IgD-negative memory B cell (primary cell): ENCODE results near the gene HMX2. TPM values are rescaled to one million over a fixed set of nuclear protein-coding genes. Genes with fewer than 3 reads are reported as not detected.

ENCODE experiments used
- H3K27ac Mint-ChIP-seq, 3 donors: one replicate each; pipeline ENCODE4 v1.8.0; 2020 to 2022; ENCODE audit warnings: mild to moderate bottlenecking in 3 of 3, mixed read lengths in 3 of 3, moderate library complexity in 1 of 3
- H3K27me3 Mint-ChIP-seq: one replicate; pipeline ENCODE4 v1.8.0; 2021; ENCODE audit warnings: mixed read lengths
- H3K36me3 Mint-ChIP-seq: one replicate; pipeline ENCODE4 v1.8.0; 2020; ENCODE audit warnings: mild to moderate bottlenecking, mixed read lengths
- H3K4me1 Mint-ChIP-seq, 3 donors: one replicate each; pipeline ENCODE4 v1.8.0; 2020 to 2022; ENCODE audit warnings: mixed read lengths in 3 of 3, mild to moderate bottlenecking in 1 of 3
- H3K4me3 Mint-ChIP-seq, 4 donors: one replicate each; pipeline ENCODE4 v1.8.0; 2020 to 2022; ENCODE audit warnings: mild to moderate bottlenecking in 4 of 4, mixed read lengths in 4 of 4, moderate library complexity in 3 of 4
- H3K9me3 Mint-ChIP-seq, 3 donors: one replicate each; pipeline ENCODE4 v1.8.0; 2020 to 2021; ENCODE audit warnings: mixed read lengths in 3 of 3, mild to moderate bottlenecking in 1 of 3
- polyA plus RNA-seq: library from polyadenylated mRNA; unstranded; fragments of 300-500 nt; fragmentation: Illumina TruSeq; gene quantifications from one replicate; pipeline ENCODE4 v1.2.3, GENCODE V29; 2021

Gene HMX2
- not detected for polyA plus RNA-seq

- H3K27me3 Mint-ChIP-seq, result peaks cover 69% of the 10 kb centered on the region
- H3K9me3 Mint-ChIP-seq, result peaks cover 0 to 11% (median 1%) of the 10 kb centered on the region in 3 donors
- H3K4me1 Mint-ChIP-seq, result peaks cover 19 to 42% (median 20%) of the 10 kb centered on the region in 3 donors
- peak within 1 kb of the TSS; percentile 91 to 96 (median 94) for H3K27ac Mint-ChIP-seq
- H3K4me3 Mint-ChIP-seq, result peak within 1 kb of the TSS; percentile 63 to 88 (median 78)
- H3K36me3 Mint-ChIP-seq, result peaks cover 2% of the 10 kb centered on the region
These were observed at the start of gene HMX2 for GRCh38 chr10:123147635-123148413. Gene HMX2, plus strand, starts transcription at chr10:123148136. Its CDS starts 243 bp downstream, at chr10:123148379.

GRCh38 chr10:123100030-123100762, 47.7 kb upstream of the HMX2 start:
- Mint-ChIP-seq H3K36me3 (peaks cover 2% of the 10 kb centered on the region), H3K4me3 (no peak overlapping the region), H3K27ac (no peak overlapping the region), H3K4me1 (no peaks in the 10 kb centered on the region), H3K27me3 (peaks cover 5% of the 10 kb centered on the region), H3K9me3 (peaks cover 0 to 2% (median 2%) of the 10 kb centered on the region in 3 donors)

GRCh38 chr10:123101872-123102271, 46.1 kb upstream of the HMX2 start:
- Mint-ChIP-seq H3K27ac (no peak overlapping the region), H3K4me1 (no peaks in the 10 kb centered on the region)

GRCh38 chr10:123102673-123103072, 45.3 kb upstream of the HMX2 start:
- Mint-ChIP-seq H3K27me3 (peaks cover 4% of the 10 kb centered on the region), H3K4me3 (no peak overlapping the region), H3K4me1 (no peaks in the 10 kb centered on the region), H3K9me3 (peaks cover 0 to 2% (median 2%) of the 10 kb centered on the region in 3 donors), H3K27ac (no peak overlapping the region), H3K36me3 (no peaks in the 10 kb centered on the region)

More at GRCh38 chr10:123101872-123102271, 46.1 kb upstream of the HMX2 start:
- H3K36me3 Mint-ChIP-seq, result no peaks in the 10 kb centered on the region
- H3K9me3 Mint-ChIP-seq, result peaks cover 0 to 2% (median 2%) of the 10 kb centered on the region in 3 donors
- H3K27me3 Mint-ChIP-seq, result peaks cover 4% of the 10 kb centered on the region
- H3K4me3 Mint-ChIP-seq, result no peak overlapping the region

GRCh38 chr10:123103944-123104343, 44.0 kb upstream of the HMX2 start:
- peaks cover 4% of the 10 kb centered on the region for H3K27me3 Mint-ChIP-seq
- H3K4me3 Mint-ChIP-seq, result no peak overlapping the region
- no peak overlapping the region for H3K27ac Mint-ChIP-seq
- H3K36me3 Mint-ChIP-seq, result no peaks in the 10 kb centered on the region
- peaks cover 0 to 2% (median 2%) of the 10 kb centered on the region in 3 donors for H3K9me3 Mint-ChIP-seq
- no peaks in the 10 kb centered on the region for H3K4me1 Mint-ChIP-seq

- Mint-ChIP-seq H3K27ac (no peak overlapping the region), H3K36me3 (no peaks in the 10 kb centered on the region), H3K9me3 (peaks cover 0 to 2% (median 0%) of the 10 kb centered on the region in 3 donors), H3K4me1 (no peaks in the 10 kb centered on the region), H3K27me3 (peaks cover 4% of the 10 kb centered on the region), H3K4me3 (no peak overlapping the region)
These were observed 38.5 kb upstream of the HMX2 start for GRCh38 chr10:123109466-123109865.

GRCh38 chr10:123117644-123118417, 30.1 kb upstream of the HMX2 start:
- no peaks in the 10 kb centered on the region for H3K9me3 Mint-ChIP-seq

GRCh38 chr10:123119081-123119480, 28.9 kb upstream of the HMX2 start:
- Mint-ChIP-seq H3K4me3 (no peak overlapping the region), H3K9me3 (no peaks in the 10 kb centered on the region), H3K36me3 (peaks cover 1% of the 10 kb centered on the region), H3K27me3 (peaks cover 28% of the 10 kb centered on the region), H3K4me1 (no peaks in the 10 kb centered on the region), H3K27ac (no peak overlapping the region)

More at GRCh38 chr10:123117644-123118417, 30.1 kb upstream of the HMX2 start:
- H3K27ac Mint-ChIP-seq, result no peak overlapping the region
- H3K27me3 Mint-ChIP-seq, result peaks cover 27% of the 10 kb centered on the region
- peaks cover 1% of the 10 kb centered on the region for H3K36me3 Mint-ChIP-seq
- H3K4me3 Mint-ChIP-seq, result no peak overlapping the region
- no peaks in the 10 kb centered on the region for H3K4me1 Mint-ChIP-seq

GRCh38 chr10:123126246-123126645, 21.7 kb upstream of the HMX2 start:
- Mint-ChIP-seq H3K4me3 (no peak overlapping the region), H3K4me1 (no peaks in the 10 kb centered on the region), H3K27me3 (peaks cover 27% of the 10 kb centered on the region)

GRCh38 chr10:123129618-123130271, 18.2 kb upstream of the HMX2 start:
- Mint-ChIP-seq H3K27ac (peak overlapping the region in 1 of 3 donors; percentile 21), H3K4me1 (peaks cover 7 to 12% (median 9%) of the 10 kb centered on the region in 3 donors), H3K36me3 (no peaks in the 10 kb centered on the region), H3K27me3 (peaks cover 56% of the 10 kb centered on the region), H3K4me3 (no peak overlapping the region), H3K9me3 (peaks cover 2 to 8% (median 6%) of the 10 kb centered on the region in 3 donors)

More at GRCh38 chr10:123126246-123126645, 21.7 kb upstream of the HMX2 start:
- Mint-ChIP-seq H3K9me3 (peaks cover 1 to 8% (median 2%) of the 10 kb centered on the region in 3 donors), H3K27ac (no peak overlapping the region), H3K36me3 (no peaks in the 10 kb centered on the region)

- peak overlapping the region; percentile 66 to 89 (median 86) for H3K4me3 Mint-ChIP-seq
- peaks cover 60% of the 10 kb centered on the region for H3K27me3 Mint-ChIP-seq
- peak overlapping the region; percentile 91 to 97 (median 93) for H3K27ac Mint-ChIP-seq
- H3K4me1 Mint-ChIP-seq, result peaks cover 7 to 12% (median 11%) of the 10 kb centered on the region in 3 donors
- H3K9me3 Mint-ChIP-seq, result peaks cover 2 to 8% (median 7%) of the 10 kb centered on the region in 3 donors
- H3K36me3 Mint-ChIP-seq, result no peaks in the 10 kb centered on the region
These were observed 15.1 kb upstream of the HMX2 start for GRCh38 chr10:123132576-123133477.

GRCh38 chr10:123133541-123134342, 14.2 kb upstream of the HMX2 start:
- Mint-ChIP-seq H3K4me3 (peak overlapping the region in 3 of 4 donors; percentile 55 to 86 (median 85)), H3K36me3 (no peaks in the 10 kb centered on the region), H3K27me3 (peaks cover 67% of the 10 kb centered on the region), H3K4me1 (peaks cover 11 to 12% (median 11%) of the 10 kb centered on the region in 3 donors), H3K27ac (peak overlapping the region; percentile 91 to 97 (median 93)), H3K9me3 (peaks cover 0 to 7% (median 0%) of the 10 kb centered on the region in 3 donors)
